Prostate gland (tissue), 2 donors: Measurements from ENCODE around the gene ST8SIA1.

Source experiments
- CTCF ChIP-seq, 4 experiments: fragments of 200-600 bp in 2 of 4; fragments of 450-650 bp in 2 of 4; sonication (generic) in 2 of 4; IDR thresholded peaks; 1 replicate in 3 of 4; 2 replicates in 1 of 4; pipeline ENCODE4 v1.5.1; 2016 to 2019; ENCODE audit warnings: antibody characterized with exemption in 4 of 4, mild to moderate bottlenecking in 2 of 4, moderate library complexity in 2 of 4
- POLR2A ChIP-seq: fragments of 450-650 bp; IDR thresholded peaks from one replicate; pipeline ENCODE4 v1.6.1; 2016; ENCODE audit warnings: antibody characterized with exemption, mild to moderate bottlenecking
- POLR2AphosphoS5 ChIP-seq: sonication (generic); formaldehyde crosslinking; IDR thresholded peaks from one replicate; pipeline ENCODE4 v1.6.1; 2017; ENCODE audit warnings: antibody characterized with exemption

DNA sequence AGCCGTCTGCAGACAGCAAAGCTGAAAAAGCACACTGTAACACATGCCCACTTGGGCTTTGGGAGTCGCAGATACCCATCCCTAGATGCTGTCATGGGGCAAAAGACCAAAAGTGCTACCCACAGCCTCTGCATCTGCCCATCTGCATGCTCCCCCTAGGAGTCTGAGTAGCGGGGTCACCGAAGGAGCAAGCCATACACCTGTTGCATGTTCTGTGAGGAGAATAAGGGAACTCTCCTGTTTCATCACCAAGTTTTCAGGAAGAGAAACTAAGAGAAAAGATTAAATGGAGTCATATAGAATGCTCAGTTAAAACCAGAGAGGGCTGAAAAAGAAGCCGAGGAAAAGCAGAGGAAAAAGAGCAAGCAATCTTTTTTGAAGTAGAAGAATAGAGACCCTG is 13.7 kb upstream of the ST8SIA1 start:
- TF ChIP-seq CTCF (IDR thresholded peaks at IDR 0.05), result no peak
- no peak for TF ChIP-seq POLR2A
- TF ChIP-seq POLR2AphosphoS5, result no peak
